K562 (cell line): ENCODE results near the gene LSP1. TPM values are rescaled to one million over a fixed set of nuclear protein-coding genes. Genes with fewer than 3 reads are reported as not detected.

Experiments
- ATAC-seq: fragments of 200-7000 bp; cut with Tn5 transposase; 3 replicates; pipeline ENCODE4 v1.9.1; 2020; ENCODE audit warnings: moderate library complexity
- BruUV-seq: library from RNA; stranded (reverse); fragments of 400-500 nt; replicated peaks from 2 replicates; lab custom pipeline; 2021; lab: Mats Ljungman, UMichigan
- CTCF ChIA-PET: fragments of 300-600 bp; formaldehyde crosslinking; extraction: SDS; loops from one replicate; lab custom pipeline; 2021; ENCODE audit warnings: low intra/inter-chr PET ratio; lab: Yijun Ruan, JAX
- POLR2A ChIA-PET: fragments of 300-600, 350-650 bp; sonication (Branson Sonifier 250); formaldehyde crosslinking; extraction: SDS; loops from one replicate; lab custom pipeline; 2021; ENCODE audit warnings: antibody characterized with exemption, inconsistent platforms; lab: Yijun Ruan, JAX
- DNase-seq, 4 experiments: peaks; one replicate each; pipeline versions ENCODE4 v3.0.0 to v3.0.0-alpha.2; 2011 to 2018; ENCODE audit warnings: low spot score in 3 of 4, mixed read lengths in 3 of 4; ENCODE audit errors: extremely low read depth in 1 of 4
- FAIRE-seq: peaks from 2 replicates; lab custom pipeline; 2011; peaks lifted over from hg19 to GRCh38; lab: Jason Lieb, UNC
- H2AFZ ChIP-seq: 2 replicates; pipeline ENCODE4 v1.6.0; 2011; ENCODE audit warnings: low read depth, low read length, control low read depth, inconsistent platforms
- H3K27ac ChIP-seq: fragments of 200-600 bp; 3 replicates; pipeline ENCODE4 v1.8.0; 2011; ENCODE audit warnings: low read depth, mild to moderate bottlenecking, control low read depth, inconsistent platforms, low read length, moderate library complexity, mixed read lengths; ENCODE audit errors: extremely low read depth
- H3K27me3 ChIP-seq, 2 experiments: fragments of 300-600 bp in 1 of 2; 2 replicates in 1 of 2; 3 replicates in 1 of 2; pipeline versions ENCODE4 v1.6.0 to v1.8.0; 2011; ENCODE audit warnings: inconsistent platforms in 2 of 2, low read length in 2 of 2, mild to moderate bottlenecking in 1 of 2, mixed read lengths in 1 of 2, moderate library complexity in 1 of 2; ENCODE audit not compliant: control insufficient read depth in 2 of 2, insufficient read depth in 2 of 2
- H3K36me3 ChIP-seq: fragments of 300-600 bp; 3 replicates; pipeline ENCODE4 v1.8.0; 2011; ENCODE audit warnings: mild to moderate bottlenecking, low read length, inconsistent platforms; ENCODE audit not compliant: control insufficient read depth, insufficient read depth
- H3K4me1 ChIP-seq, 2 experiments: fragments of 200-600 bp in 1 of 2; replicated peaks in 1 of 2; 2 replicates in 1 of 2; 3 replicates in 1 of 2; pipeline versions ENCODE4 v1.5.1 to v1.8.0; 2011; ENCODE audit warnings: inconsistent platforms in 2 of 2, low read length in 2 of 2, mild to moderate bottlenecking in 1 of 2, mixed read lengths in 1 of 2, moderate library complexity in 1 of 2; ENCODE audit not compliant: control insufficient read depth in 2 of 2, insufficient read depth in 2 of 2
- H3K4me2 ChIP-seq: 2 replicates; pipeline ENCODE4 v1.6.1; 2011; ENCODE audit warnings: low read length, control low read depth, inconsistent platforms, mixed read lengths; ENCODE audit not compliant: insufficient read depth
- H3K4me3 ChIP-seq: fragments of 200-600 bp; sonication (generic), shearing (Covaris generic); 2 replicates; pipeline ENCODE4 v1.5.1; 2016; ENCODE audit warnings: control low read depth, inconsistent platforms
- H3K79me2 ChIP-seq: fragments of 200-600 bp; 3 replicates; pipeline ENCODE4 v1.8.0; 2011; ENCODE audit warnings: low read length, inconsistent platforms; ENCODE audit not compliant: control insufficient read depth, insufficient read depth
- H3K9ac ChIP-seq, 2 experiments: 2 replicates each; pipeline versions ENCODE4 v1.6.0 to v1.6.1; 2011; ENCODE audit warnings: low read depth in 2 of 2, low read length in 2 of 2, control low read depth in 1 of 2, inconsistent platforms in 1 of 2, mild to moderate bottlenecking in 1 of 2, mixed read lengths in 1 of 2; ENCODE audit not compliant: insufficient read depth in 1 of 2
- H3K9me1 ChIP-seq: one replicate; pipeline ENCODE4 v1.6.0; 2011; ENCODE audit warnings: inconsistent platforms, mild to moderate bottlenecking, low read length, moderate library complexity; ENCODE audit not compliant: control insufficient read depth, insufficient read depth
- H3K9me3 ChIP-seq: replicated peaks from 2 replicates; pipeline ENCODE4 v1.5.1; 2011; ENCODE audit warnings: low read depth, low read length, inconsistent platforms; ENCODE audit not compliant: control insufficient read depth, insufficient read depth
- H4K20me1 ChIP-seq: replicated peaks from 2 replicates; pipeline ENCODE4 v1.6.1; 2011; ENCODE audit warnings: low read length, inconsistent platforms, mixed read lengths; ENCODE audit not compliant: control insufficient read depth, insufficient read depth
- BMI1 ChIP-seq: fragments of 150-350 bp; IDR thresholded peaks from 2 replicates; pipeline ENCODE4 v1.6.1; 2014; ENCODE audit warnings: low read length
- CBX3 ChIP-seq, 2 experiments: IDR thresholded peaks; 1 replicate in 1 of 2; 2 replicates in 1 of 2; pipeline ENCODE4 v1.6.1; 2012; ENCODE audit warnings: inconsistent platforms in 2 of 2, low read length in 2 of 2, borderline replicate concordance in 1 of 2, control low read depth in 1 of 2
- GTF2A2 ChIP-seq: IDR thresholded peaks from 2 replicates; pipeline ENCODE4 v1.6.1; 2016; ENCODE audit warnings: mild to moderate bottlenecking, missing genetic modification characterization, missing compliant biosample characterization
- NUFIP1 ChIP-seq: fragments of 450-650 bp; IDR thresholded peaks from 2 replicates; pipeline ENCODE4 v1.6.1; 2018; ENCODE audit not compliant: partially characterized antibody
- WGBS: fragments of 100-300 bp; shearing (Covaris generic); methylation state at CpG from one replicate; pipeline ENCODE4 v1.1.6; 2016; ENCODE audit warnings: low coverage, mixed read lengths; ENCODE audit not compliant: insufficient coverage; ENCODE audit errors: missing lambda C conversion rate; 5-methylcytosine and 5-hydroxymethylcytosine counted together
- in situ Hi-C: fragments of 300-500 bp; cut with MboI; formaldehyde crosslinking; loops from 4 replicates; pipeline ENCODE4 v1.15.0; 2018; ENCODE audit warnings: inconsistent platforms, mixed read lengths
- intact Hi-C: fragments of 100-400 bp; cut with micrococcal nuclease; formaldehyde crosslinking; loops from 2 replicates; pipeline ENCODE4 v1.14.2; 2022
- polyA plus RNA-seq, 8 experiments: library from polyadenylated mRNA; depleted of rRNA in 4 of 8; stranded (reverse) in 5 of 8; unstranded in 3 of 8; fragments of >200 nt; fragmentation: Nextera tagmentation in 2 of 8; fragmentation: Illumina TruSeq in 1 of 8; extraction: Ambion mirVana in 2 of 8; extraction: Trizol in 1 of 8; gene quantifications; 2 replicates each; pipeline versions ENCODE4 v1.2.1 to v1.2.3, GENCODE V29; 2011 to 2014; ENCODE audit warnings: inconsistent platforms in 1 of 8, missing spikeins in 1 of 8
- total RNA-seq, 7 experiments: library from RNA; depleted of rRNA in 6 of 7; stranded (reverse); fragments of >200 nt in 6 of 7; fragmentation: Illumina TruSeq in 2 of 7; extraction: Trizol in 2 of 7; gene quantifications; 2 replicates each; pipeline versions ENCODE4 v1.2.1 to v1.2.3, GENCODE V29; 2011 to 2021; ENCODE audit warnings: low replicate concordance in 1 of 7
- TF ChIP-seq, protein P1 (sequence below): fragments of 250-450 bp; sonication (Bioruptor Pico); IDR thresholded peaks from 2 replicates; pipeline ENCODE4 v1.5.1; 2021; ENCODE audit warnings: mild to moderate bottlenecking
- TF ChIP-seq, protein P2 (sequence below): fragments of 450-650 bp; IDR thresholded peaks from 2 replicates; pipeline ENCODE4 v1.7.1; 2018; ENCODE audit warnings: mild to moderate bottlenecking, low read depth; ENCODE audit not compliant: partially characterized antibody

LSP1 gene
- total and polyA plus RNA-seq, 9 of the 15 experiments (the other 6 are each of a cell fraction or from before 2014, with no cell fraction given) = 0.08 to 2.9 (median 0.65) TPM; not detected in 2

DNA sequence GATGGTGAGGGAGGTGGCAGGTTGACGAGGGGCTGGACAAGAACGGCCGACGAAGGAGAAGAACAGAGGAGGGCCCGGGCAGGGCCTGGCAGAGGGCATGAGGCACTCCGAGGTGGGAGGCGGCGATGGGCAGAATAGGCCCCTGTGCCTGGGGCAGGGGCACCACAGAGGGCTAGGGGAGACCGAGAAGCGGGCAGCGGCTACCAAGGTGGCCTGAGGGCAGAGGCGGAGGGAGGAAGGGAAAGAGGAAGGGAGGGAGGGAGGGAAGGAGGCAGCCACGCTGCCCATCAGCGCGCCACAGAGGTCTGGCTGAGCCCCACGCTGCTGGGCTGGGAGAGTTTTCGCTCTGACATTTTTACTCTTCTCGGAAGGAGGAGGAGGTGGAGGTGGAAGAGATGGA lies 11.3 kb downstream of the LSP1 start:
- ATAC-seq (no peak), FAIRE-seq (no peak), DNase-seq (no peak)
- Histone ChIP-seq H2AFZ (no peak overlapping the region), H3K9me3 (no peaks in the 10 kb centered on the region), H3K27me3 (peaks cover 14 to 50% of the 10 kb centered on the region in 2 experiments; a peak in 4 of 5 replicates), H3K9ac (no peak overlapping the region), H3K27ac (no peak overlapping the region), H3K4me1 (peaks cover 0 to 21% of the 10 kb centered on the region in 2 experiments; a peak in 2 of 5 replicates), H3K4me3 (no peak overlapping the region), H3K4me2 (no peak overlapping the region), H3K9me1 (no peaks in the 10 kb centered on the region), H3K36me3 (no peaks in the 10 kb centered on the region), H3K79me2 (no peaks in the 10 kb centered on the region), H4K20me1 (0 out of 2 replicates have a peak, but pooled peaks cover 5% of the 10 kb centered on the region)
- in situ Hi-C loops (no loop called here), intact Hi-C loops (no loop called here)
- BruUV-seq = no TSS peak
- CTCF ChIA-PET = interaction anchor here (0.6 kb wide), 2 partner anchors 54 to 67 kb away, joined by 3 to 5 read pairs; no protein-coding TSS in a partner anchor
- TF ChIP-seq BMI1 (no peak), GTF2A2 (tag) (no peak), CBX3 (IDR thresholded peaks at IDR 0.05; ENCODE audit: borderline replicate concordance in 1 of 2, low read length in 2 of 2) (no peak), NUFIP1 (no peak)
- TF ChIP-seq, protein P1, sequence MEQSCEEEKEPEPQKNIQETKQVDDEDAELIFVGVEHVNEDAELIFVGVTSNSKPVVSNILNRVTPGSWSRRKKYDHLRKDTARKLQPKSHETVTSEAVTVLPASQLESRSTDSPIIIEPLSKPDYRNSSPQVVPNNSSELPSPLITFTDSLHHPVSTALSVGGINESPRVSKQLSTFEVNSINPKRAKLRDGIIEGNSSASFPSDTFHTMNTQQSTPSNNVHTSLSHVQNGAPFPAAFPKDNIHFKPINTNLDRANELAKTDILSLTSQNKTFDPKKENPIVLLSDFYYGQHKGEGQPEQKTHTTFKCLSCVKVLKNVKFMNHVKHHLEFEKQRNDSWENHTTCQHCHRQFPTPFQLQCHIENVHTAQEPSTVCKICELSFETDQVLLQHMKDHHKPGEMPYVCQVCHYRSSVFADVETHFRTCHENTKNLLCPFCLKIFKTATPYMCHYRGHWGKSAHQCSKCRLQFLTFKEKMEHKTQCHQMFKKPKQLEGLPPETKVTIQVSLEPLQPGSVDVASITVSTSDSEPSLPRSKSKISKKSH (CRISPR knock-in tag) = no peak
- TF ChIP-seq, protein P2, sequence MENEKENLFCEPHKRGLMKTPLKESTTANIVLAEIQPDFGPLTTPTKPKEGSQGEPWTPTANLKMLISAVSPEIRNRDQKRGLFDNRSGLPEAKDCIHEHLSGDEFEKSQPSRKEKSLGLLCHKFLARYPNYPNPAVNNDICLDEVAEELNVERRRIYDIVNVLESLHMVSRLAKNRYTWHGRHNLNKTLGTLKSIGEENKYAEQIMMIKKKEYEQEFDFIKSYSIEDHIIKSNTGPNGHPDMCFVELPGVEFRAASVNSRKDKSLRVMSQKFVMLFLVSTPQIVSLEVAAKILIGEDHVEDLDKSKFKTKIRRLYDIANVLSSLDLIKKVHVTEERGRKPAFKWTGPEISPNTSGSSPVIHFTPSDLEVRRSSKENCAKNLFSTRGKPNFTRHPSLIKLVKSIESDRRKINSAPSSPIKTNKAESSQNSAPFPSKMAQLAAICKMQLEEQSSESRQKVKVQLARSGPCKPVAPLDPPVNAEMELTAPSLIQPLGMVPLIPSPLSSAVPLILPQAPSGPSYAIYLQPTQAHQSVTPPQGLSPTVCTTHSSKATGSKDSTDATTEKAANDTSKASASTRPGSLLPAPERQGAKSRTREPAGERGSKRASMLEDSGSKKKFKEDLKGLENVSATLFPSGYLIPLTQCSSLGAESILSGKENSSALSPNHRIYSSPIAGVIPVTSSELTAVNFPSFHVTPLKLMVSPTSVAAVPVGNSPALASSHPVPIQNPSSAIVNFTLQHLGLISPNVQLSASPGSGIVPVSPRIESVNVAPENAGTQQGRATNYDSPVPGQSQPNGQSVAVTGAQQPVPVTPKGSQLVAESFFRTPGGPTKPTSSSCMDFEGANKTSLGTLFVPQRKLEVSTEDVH = no peak
- POLR2A ChIA-PET = no interaction called here
- 0% methylated on average over 6 of the region's 18 CpGs for WGBS
